ENCODE data around the gene PTPRR. TPM values are rescaled to one million over a fixed set of nuclear protein-coding genes. Genes with fewer than 3 reads are reported as not detected.

The PTPRR gene
- total and polyA plus RNA-seq, 10 of the 15 experiments (the other 5 are each of a cell fraction or from before 2014, with no cell fraction given) = 0.14 to 3.1 (median 0.42) TPM

DNA sequence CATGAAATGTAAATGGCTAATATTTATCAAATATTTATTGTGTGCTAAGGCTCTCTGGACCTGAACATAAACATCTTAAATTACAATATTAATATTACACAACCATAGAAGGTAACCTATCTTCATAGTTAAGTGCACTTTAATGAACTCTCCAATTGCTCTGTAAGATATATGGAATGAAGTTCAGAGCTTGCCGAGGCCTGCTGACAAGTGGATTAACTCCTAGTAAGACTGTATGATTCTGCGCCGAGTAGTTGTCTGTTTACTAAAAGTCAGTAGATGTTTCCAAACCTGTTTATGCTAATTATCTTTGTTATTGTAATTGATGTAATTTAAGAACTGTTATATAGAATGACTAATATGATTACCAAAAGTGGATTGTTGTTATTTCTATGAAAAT lies 77.2 kb downstream of the PTPRR start:
- WGBS (ENCODE audit: insufficient coverage, insufficient replicate concordance, low lambda C conversion rate, missing lambda C conversion rate) = 66% methylated on average over 3 of the region's 3 CpGs
- H3K9me3 ChIP-seq (replicated peaks; ENCODE audit: control insufficient read depth, insufficient read depth, low read length) = no peaks in the 10 kb centered on the region
- no peak overlapping the region for H3K4me3 ChIP-seq
- ChIA-PET CTCF (no interaction called here), POLR2A (no interaction called here), RAD21 (ENCODE audit: unreplicated experiment) (no interaction called here), SMC1A (ENCODE audit: uncharacterized antibody, unreplicated experiment) (no interaction called here)
- in situ Hi-C loops (cut with MboI) = no loop called here
- no TSS peak for BruUV-seq (replicated peaks)
- H3K36me3 ChIP-seq (ENCODE audit: control insufficient read depth in 2 of 2, insufficient read depth in 2 of 2, low read length in 1 of 2) = no peaks in the 10 kb centered on the region
- no peaks in the 10 kb centered on the region for H4K20me1 ChIP-seq (ENCODE audit: control insufficient read depth, insufficient read depth)
- intact Hi-C loops (cut with micrococcal nuclease; ENCODE audit: unreplicated experiment) = no loop called here
- no peak overlapping the region for H3K4me2 ChIP-seq (ENCODE audit: control insufficient read depth, insufficient read depth)
- no peaks in the 10 kb centered on the region for H3K27me3 ChIP-seq (replicated peaks in 1 of 2; ENCODE audit: control insufficient read depth in 2 of 2, insufficient read depth in 2 of 2, low read length in 1 of 2)
- H3K4me1 ChIP-seq (ENCODE audit: control insufficient read depth, insufficient read depth, low read length) = no peaks in the 10 kb centered on the region
- H3K79me2 ChIP-seq (ENCODE audit: control insufficient read depth, insufficient read depth, low read length) = no peaks in the 10 kb centered on the region
- no peak overlapping the region for H3K9ac ChIP-seq (ENCODE audit: control insufficient read depth, insufficient read depth, low read length)
- no peak overlapping the region for H2AFZ ChIP-seq (ENCODE audit: control insufficient read depth, low read depth, low read length)
- H3K27ac ChIP-seq (ENCODE audit: control insufficient read depth, insufficient read depth) = no peak overlapping the region
- FAIRE-seq (no peak), DNase-seq (ENCODE audit: low read depth, low spot score) (no peak), ATAC-seq (no peak)
- no peak for TF ChIP-seq EED (IDR thresholded peaks at IDR 0.05; ENCODE audit: low read depth)
- no peak for TF ChIP-seq ZNF217 (IDR thresholded peaks at IDR 0.05)
- no peak for TF ChIP-seq TAF1 (IDR thresholded peaks at IDR 0.05; ENCODE audit: borderline replicate concordance, low read depth, low read length)
- TF ChIP-seq CEBPB (IDR thresholded peaks at IDR 0.05; ENCODE audit: borderline replicate concordance in 1 of 2, low read depth in 2 of 2, low read length in 2 of 2) = no peak
- no peak for TF ChIP-seq ZNF274 (IDR thresholded peaks at IDR 0.05; ENCODE audit: insufficient read depth, insufficient read length)
- no peak for TF ChIP-seq ZBTB11 (CRISPR knock-in tag; IDR thresholded peaks at IDR 0.05)
- TF ChIP-seq, protein P1, sequence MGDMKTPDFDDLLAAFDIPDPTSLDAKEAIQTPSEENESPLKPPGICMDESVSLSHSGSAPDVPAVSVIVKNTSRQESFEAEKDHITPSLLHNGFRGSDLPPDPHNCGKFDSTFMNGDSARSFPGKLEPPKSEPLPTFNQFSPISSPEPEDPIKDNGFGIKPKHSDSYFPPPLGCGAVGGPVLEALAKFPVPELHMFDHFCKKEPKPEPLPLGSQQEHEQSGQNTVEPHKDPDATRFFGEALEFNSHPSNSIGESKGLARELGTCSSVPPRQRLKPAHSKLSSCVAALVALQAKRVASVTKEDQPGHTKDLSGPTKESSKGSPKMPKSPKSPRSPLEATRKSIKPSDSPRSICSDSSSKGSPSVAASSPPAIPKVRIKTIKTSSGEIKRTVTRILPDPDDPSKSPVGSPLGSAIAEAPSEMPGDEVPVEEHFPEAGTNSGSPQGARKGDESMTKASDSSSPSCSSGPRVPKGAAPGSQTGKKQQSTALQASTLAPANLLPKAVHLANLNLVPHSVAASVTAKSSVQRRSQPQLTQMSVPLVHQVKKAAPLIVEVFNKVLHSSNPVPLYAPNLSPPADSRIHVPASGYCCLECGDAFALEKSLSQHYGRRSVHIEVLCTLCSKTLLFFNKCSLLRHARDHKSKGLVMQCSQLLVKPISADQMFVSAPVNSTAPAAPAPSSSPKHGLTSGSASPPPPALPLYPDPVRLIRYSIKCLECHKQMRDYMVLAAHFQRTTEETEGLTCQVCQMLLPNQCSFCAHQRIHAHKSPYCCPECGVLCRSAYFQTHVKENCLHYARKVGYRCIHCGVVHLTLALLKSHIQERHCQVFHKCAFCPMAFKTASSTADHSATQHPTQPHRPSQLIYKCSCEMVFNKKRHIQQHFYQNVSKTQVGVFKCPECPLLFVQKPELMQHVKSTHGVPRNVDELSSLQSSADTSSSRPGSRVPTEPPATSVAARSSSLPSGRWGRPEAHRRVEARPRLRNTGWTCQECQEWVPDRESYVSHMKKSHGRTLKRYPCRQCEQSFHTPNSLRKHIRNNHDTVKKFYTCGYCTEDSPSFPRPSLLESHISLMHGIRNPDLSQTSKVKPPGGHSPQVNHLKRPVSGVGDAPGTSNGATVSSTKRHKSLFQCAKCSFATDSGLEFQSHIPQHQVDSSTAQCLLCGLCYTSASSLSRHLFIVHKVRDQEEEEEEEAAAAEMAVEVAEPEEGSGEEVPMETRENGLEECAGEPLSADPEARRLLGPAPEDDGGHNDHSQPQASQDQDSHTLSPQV (IDR thresholded peaks at IDR 0.05) = no peak
- no peak for TF ChIP-seq NRF1 (conservative IDR thresholded peaks at IDR 0.05; ENCODE audit: low read depth, low read length)
- TF ChIP-seq NFXL1 (IDR thresholded peaks at IDR 0.05; ENCODE audit: borderline replicate concordance) = no peak
- no peak for TF ChIP-seq NFIC (IDR thresholded peaks at IDR 0.05; ENCODE audit: low read depth, low read length)
- TF ChIP-seq, protein P2, sequence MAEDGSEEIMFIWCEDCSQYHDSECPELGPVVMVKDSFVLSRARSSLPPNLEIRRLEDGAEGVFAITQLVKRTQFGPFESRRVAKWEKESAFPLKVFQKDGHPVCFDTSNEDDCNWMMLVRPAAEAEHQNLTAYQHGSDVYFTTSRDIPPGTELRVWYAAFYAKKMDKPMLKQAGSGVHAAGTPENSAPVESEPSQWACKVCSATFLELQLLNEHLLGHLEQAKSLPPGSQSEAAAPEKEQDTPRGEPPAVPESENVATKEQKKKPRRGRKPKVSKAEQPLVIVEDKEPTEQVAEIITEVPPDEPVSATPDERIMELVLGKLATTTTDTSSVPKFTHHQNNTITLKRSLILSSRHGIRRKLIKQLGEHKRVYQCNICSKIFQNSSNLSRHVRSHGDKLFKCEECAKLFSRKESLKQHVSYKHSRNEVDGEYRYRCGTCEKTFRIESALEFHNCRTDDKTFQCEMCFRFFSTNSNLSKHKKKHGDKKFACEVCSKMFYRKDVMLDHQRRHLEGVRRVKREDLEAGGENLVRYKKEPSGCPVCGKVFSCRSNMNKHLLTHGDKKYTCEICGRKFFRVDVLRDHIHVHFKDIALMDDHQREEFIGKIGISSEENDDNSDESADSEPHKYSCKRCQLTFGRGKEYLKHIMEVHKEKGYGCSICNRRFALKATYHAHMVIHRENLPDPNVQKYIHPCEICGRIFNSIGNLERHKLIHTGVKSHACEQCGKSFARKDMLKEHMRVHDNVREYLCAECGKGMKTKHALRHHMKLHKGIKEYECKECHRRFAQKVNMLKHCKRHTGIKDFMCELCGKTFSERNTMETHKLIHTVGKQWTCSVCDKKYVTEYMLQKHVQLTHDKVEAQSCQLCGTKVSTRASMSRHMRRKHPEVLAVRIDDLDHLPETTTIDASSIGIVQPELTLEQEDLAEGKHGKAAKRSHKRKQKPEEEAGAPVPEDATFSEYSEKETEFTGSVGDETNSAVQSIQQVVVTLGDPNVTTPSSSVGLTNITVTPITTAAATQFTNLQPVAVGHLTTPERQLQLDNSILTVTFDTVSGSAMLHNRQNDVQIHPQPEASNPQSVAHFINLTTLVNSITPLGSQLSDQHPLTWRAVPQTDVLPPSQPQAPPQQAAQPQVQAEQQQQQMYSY (CRISPR knock-in tag; IDR thresholded peaks at IDR 0.05) = no peak
